Right cardiac atrium (tissue), 5 donors: ENCODE measurements around the gene TCL1B. TPM values are rescaled to one million over a fixed set of nuclear protein-coding genes. Genes with fewer than 3 reads are reported as not detected.

ENCODE experiments used
- ATAC-seq, 2 donors: fragments of 200-7000 bp; cut with Tn5 transposase; one replicate each; pipeline versions ENCODE4 v1.8.0 to v1.9.1; 2020; ENCODE audit warnings: moderate library complexity in 2 of 2, mild to moderate bottlenecking in 1 of 2
- DNase-seq, 3 donors: peaks; one replicate each; pipeline ENCODE4 v3.0.0-alpha.2; 2020
- H3K27ac ChIP-seq: one replicate; pipeline ENCODE4 v1.5.1; 2013; ENCODE audit warnings: mild to moderate bottlenecking, low read length, control low read depth, moderate library complexity
- H3K27me3 ChIP-seq: one replicate; pipeline ENCODE4 v1.6.1; 2013; ENCODE audit not compliant: control insufficient read depth, insufficient read depth
- H3K4me1 ChIP-seq: one replicate; pipeline ENCODE4 v1.6.1; 2013; ENCODE audit warnings: low read length; ENCODE audit not compliant: control insufficient read depth, insufficient read depth
- H3K4me3 ChIP-seq: one replicate; pipeline ENCODE4 v1.5.1; 2013; ENCODE audit warnings: low read length, control low read depth
- H3K9me3 ChIP-seq: one replicate; pipeline ENCODE4 v1.6.1; 2013; ENCODE audit warnings: low read length; ENCODE audit not compliant: control insufficient read depth
- WGBS: extraction: QIAGEN DNeasy Blood & Tissue Kit; methylation state at CpG from one replicate; pipeline ENCODE4 v1.1.7; 2013; 5-methylcytosine and 5-hydroxymethylcytosine counted together
- intact Hi-C, 4 donors: fragments of 100-400 bp; cut with DNase I; formaldehyde crosslinking; loops; one replicate each; pipeline versions ENCODE4 v1.11.0 to v1.14.0; 2022 to 2023
- polyA plus RNA-seq: library from polyadenylated mRNA; stranded (reverse); fragments of 200-250 nt; gene quantifications from one replicate; pipeline ENCODE4 v1.2.3, GENCODE V29; 2013
- total RNA-seq, 4 donors: library from RNA; stranded (reverse); fragmentation: NEBNext Ultra II Directional; extraction: Animal tissue kit (Norgen Biotek cat#: 25700); gene quantifications; one replicate each; pipeline ENCODE4 v1.2.1, GENCODE V29; 2021
- donor health status: healthy with polysubstance abuse.
- donor health status: DM: no; HTN: yes; CAD: no.
- donor health status: DM: no; HTN: no; CAD: no.
- donor health status: DM: no; HTN: yes; CAD: no; lungs with severe emphysema.
- donor health status: DM: yes; HTN: yes; CAD: no.

The TCL1B gene
- total and polyA plus RNA-seq, 5 donors: not detected

- H3K27ac ChIP-seq: no peak overlapping the region
- H3K4me3 ChIP-seq: no peak overlapping the region
- H3K9me3 ChIP-seq: no peaks in the 10 kb centered on the region
- no peaks in the 10 kb centered on the region for H3K27me3 ChIP-seq
- DNase-seq (no peak), ATAC-seq (no peak)
- H3K4me1 ChIP-seq: no peaks in the 10 kb centered on the region
- intact Hi-C loops: no loop called here
- 81% methylated on average over 5 of the region's 5 CpGs for WGBS
These were observed 43.9 kb downstream of the TCL1B start for GRCh38 chr14:95730126-95730525.

GRCh38 chr14:95733212-95733611 is 47.0 kb downstream of the TCL1B start:
- WGBS: 92% methylated on average over 1 of the region's 1 CpG
- no peak for ATAC-seq
- Histone ChIP-seq H3K9me3 (no peaks in the 10 kb centered on the region), H3K4me3 (no peak overlapping the region), H3K27me3 (no peaks in the 10 kb centered on the region), H3K4me1 (no peaks in the 10 kb centered on the region), H3K27ac (no peak overlapping the region)
- intact Hi-C loops: no loop called here
- DNase-seq: no peak

GRCh38 chr14:95739356-95739755 is 53.1 kb downstream of the TCL1B start:
- ATAC-seq (no peak), DNase-seq (no peak)
- intact Hi-C loops: no loop called here
- H3K27ac ChIP-seq: no peak overlapping the region
- H3K27me3 ChIP-seq: no peaks in the 10 kb centered on the region
- H3K9me3 ChIP-seq: no peaks in the 10 kb centered on the region
- 91% methylated on average over 1 of the region's 1 CpG for WGBS
- H3K4me3 ChIP-seq: no peak overlapping the region
- H3K4me1 ChIP-seq: no peaks in the 10 kb centered on the region

GRCh38 chr14:95741038-95741490 is 54.8 kb downstream of the TCL1B start:
- WGBS: 30% methylated on average over 5 of the region's 5 CpGs
- H3K4me1 ChIP-seq: no peaks in the 10 kb centered on the region
- no peak overlapping the region for H3K27ac ChIP-seq
- no peaks in the 10 kb centered on the region for H3K9me3 ChIP-seq
- DNase-seq: no peak
- ATAC-seq: no peak
- H3K4me3 ChIP-seq: no peak overlapping the region
- no peaks in the 10 kb centered on the region for H3K27me3 ChIP-seq
- intact Hi-C loops: no loop called here

GRCh38 chr14:95741781-95742180 is 55.6 kb downstream of the TCL1B start:
- DNase-seq (no peak), ATAC-seq (no peak)
- Histone ChIP-seq H3K4me1 (no peaks in the 10 kb centered on the region), H3K9me3 (no peaks in the 10 kb centered on the region), H3K4me3 (no peak overlapping the region), H3K27me3 (no peaks in the 10 kb centered on the region), H3K27ac (no peak overlapping the region)
- intact Hi-C loops: no loop called here
- 93% methylated on average over 4 of the region's 4 CpGs for WGBS

Other genes with a start within 250 kb of the TCL1B start
- gene SYNE3, start 169.8 kb upstream of the TCL1B start, total RNA-seq: 10 to 100 TPM; 12.1 to 18.0 (median 14.8) TPM
- 5.2 TPM for gene SYNE3, start 169.8 kb upstream of the TCL1B start, polyA plus RNA-seq
- 10 to 100 TPM; 78.1 to 82.4 (median 78.7) TPM for gene GLRX5, start 151.4 kb upstream of the TCL1B start, total RNA-seq
- gene GLRX5, start 151.4 kb upstream of the TCL1B start, polyA plus RNA-seq: 111 TPM
- not detected for gene TCL1A, start 27.7 kb downstream of the TCL1B start, total RNA-seq
- gene TCL1A, start 27.7 kb downstream of the TCL1B start, polyA plus RNA-seq: not detected
- not detected for gene TUNAR, start 190.4 kb downstream of the TCL1B start, total RNA-seq
- not detected for gene TUNAR, start 190.4 kb downstream of the TCL1B start, polyA plus RNA-seq